Retinal pigment epithelial cell (primary cell): ENCODE data around the gene CIB4.

ENCODE experiments used
- DNase-seq: peaks from one replicate; pipeline ENCODE4 v3.0.0-alpha.2; 2010; ENCODE audit warnings: low read depth
- H3K4me3 ChIP-seq: 2 replicates; pipeline ENCODE4 v1.5.1; 2011; ENCODE audit warnings: mild to moderate bottlenecking, low read length, control low read depth, moderate library complexity
- TF ChIP-seq, protein P1 (sequence below): conservative IDR thresholded peaks from 2 replicates; pipeline ENCODE4 v1.5.1; 2011; ENCODE audit warnings: low read depth, low read length, control low read depth, inconsistent platforms

The CIB4 gene

DNA sequence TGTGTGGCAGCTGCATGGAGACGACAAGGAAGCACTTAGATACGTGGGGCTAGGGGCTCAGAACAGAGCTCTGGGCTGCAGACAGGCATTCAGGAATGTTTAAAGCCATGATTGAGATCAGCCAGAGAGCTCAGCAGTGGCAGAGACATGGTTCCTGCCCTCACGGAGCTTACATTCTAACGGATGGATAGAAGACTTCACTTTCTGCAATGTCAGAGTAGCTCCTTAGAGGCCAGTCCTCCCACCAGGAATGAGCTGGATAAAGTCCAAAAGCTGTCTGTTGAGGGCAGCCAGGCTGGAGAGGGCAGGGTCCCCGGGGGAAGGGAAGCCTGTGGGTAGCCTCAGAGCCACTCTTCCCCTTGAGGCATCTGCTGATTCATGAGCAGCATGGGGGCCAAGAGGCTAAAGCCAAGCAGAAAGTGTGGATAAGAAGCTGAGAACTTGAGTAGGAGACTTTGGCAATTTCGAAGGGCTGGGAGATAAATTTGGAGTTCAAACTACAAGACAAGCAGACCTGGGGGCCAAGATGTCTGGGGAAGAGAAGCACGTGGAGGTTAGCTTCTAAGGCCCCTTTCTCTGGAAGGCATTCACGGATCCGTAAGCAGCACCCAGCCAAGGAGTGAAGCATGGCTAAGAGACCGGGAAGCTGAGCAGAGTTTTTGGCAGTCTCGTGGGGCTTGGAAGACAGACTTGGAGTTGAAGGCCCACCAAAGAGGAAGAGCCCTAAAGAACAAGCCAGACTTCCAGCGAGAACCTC, 9.7 kb upstream of the CIB4 start:
- TF ChIP-seq, protein P1, sequence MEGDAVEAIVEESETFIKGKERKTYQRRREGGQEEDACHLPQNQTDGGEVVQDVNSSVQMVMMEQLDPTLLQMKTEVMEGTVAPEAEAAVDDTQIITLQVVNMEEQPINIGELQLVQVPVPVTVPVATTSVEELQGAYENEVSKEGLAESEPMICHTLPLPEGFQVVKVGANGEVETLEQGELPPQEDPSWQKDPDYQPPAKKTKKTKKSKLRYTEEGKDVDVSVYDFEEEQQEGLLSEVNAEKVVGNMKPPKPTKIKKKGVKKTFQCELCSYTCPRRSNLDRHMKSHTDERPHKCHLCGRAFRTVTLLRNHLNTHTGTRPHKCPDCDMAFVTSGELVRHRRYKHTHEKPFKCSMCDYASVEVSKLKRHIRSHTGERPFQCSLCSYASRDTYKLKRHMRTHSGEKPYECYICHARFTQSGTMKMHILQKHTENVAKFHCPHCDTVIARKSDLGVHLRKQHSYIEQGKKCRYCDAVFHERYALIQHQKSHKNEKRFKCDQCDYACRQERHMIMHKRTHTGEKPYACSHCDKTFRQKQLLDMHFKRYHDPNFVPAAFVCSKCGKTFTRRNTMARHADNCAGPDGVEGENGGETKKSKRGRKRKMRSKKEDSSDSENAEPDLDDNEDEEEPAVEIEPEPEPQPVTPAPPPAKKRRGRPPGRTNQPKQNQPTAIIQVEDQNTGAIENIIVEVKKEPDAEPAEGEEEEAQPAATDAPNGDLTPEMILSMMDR = no peak
- no peak for DNase-seq
- no peak overlapping the region for H3K4me3 ChIP-seq

- TF ChIP-seq, protein P1 = no peak
- DNase-seq = no peak
- no peak overlapping the region for H3K4me3 ChIP-seq
Observed at GRCh38 chr2:26649992-26650712, 9.0 kb upstream of the CIB4 start.

- DNase-seq = no peak
- TF ChIP-seq, protein P1 = no peak
- no peak overlapping the region for H3K4me3 ChIP-seq
Observed at GRCh38 chr2:26649322-26649721, 8.2 kb upstream of the CIB4 start.

GRCh38 chr2:26648516-26648915, 7.3 kb upstream of the CIB4 start:
- DNase-seq = no peak
- TF ChIP-seq, protein P1 = no peak
- no peak overlapping the region for H3K4me3 ChIP-seq

- no peak for DNase-seq
- TF ChIP-seq, protein P1 = no peak
- H3K4me3 ChIP-seq = no peak overlapping the region
Observed at GRCh38 chr2:26647981-26648380, 6.8 kb upstream of the CIB4 start.

GRCh38 chr2:26646986-26647672, 6.0 kb upstream of the CIB4 start:
- DNase-seq = no peak
- TF ChIP-seq, protein P1 = no peak
- no peak overlapping the region for H3K4me3 ChIP-seq

DNA sequence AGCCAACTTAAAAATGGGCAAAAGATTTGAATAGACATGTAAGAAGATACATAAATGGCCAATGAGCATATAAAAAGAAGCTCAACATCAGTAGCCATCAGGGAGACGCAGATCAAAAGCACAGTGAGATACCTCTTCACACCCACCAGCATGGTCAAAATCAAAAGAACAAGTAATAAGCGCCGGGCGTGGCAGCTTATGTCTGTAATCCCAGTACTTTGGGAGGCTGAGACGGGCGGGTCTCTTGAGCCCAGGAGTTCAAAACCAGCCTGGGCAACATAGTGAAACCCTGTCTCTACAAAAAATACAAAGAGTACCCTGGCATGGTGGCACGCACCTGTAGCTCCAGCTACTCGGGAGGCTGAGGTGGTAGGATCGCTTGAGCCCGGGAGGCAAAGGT, 4.6 kb upstream of the CIB4 start:
- TF ChIP-seq, protein P1 = no peak
- H3K4me3 ChIP-seq = no peak overlapping the region
- DNase-seq = no peak
